BLaER1 treated with 17β-estradiol and CSF1 and Interleukin-3, amounts not matched to agents 10 nM and 100 nM (cell line): ENCODE measurements around the gene CADM1.

Experiments
- H3K27ac ChIP-seq, 11 experiments: shearing (Covaris generic); formaldehyde crosslinking; 2 replicates each; pipeline ENCODE4 v1.8.1; 2022
- H3K27me3 ChIP-seq, 11 experiments: shearing (Covaris generic); formaldehyde crosslinking; 2 replicates each; pipeline ENCODE4 v1.8.1; 2022
- H3K36me3 ChIP-seq, 11 experiments: shearing (Covaris generic); formaldehyde crosslinking; 2 replicates each; pipeline ENCODE4 v1.8.1; 2022
- H3K4me1 ChIP-seq, 10 experiments: shearing (Covaris generic); formaldehyde crosslinking; 2 replicates each; pipeline ENCODE4 v1.8.1; 2022
- H3K4me2 ChIP-seq, 11 experiments: shearing (Covaris generic); formaldehyde crosslinking; 2 replicates each; pipeline ENCODE4 v1.8.1; 2022
- H3K4me3 ChIP-seq, 10 experiments: shearing (Covaris generic); formaldehyde crosslinking; 2 replicates each; pipeline ENCODE4 v1.8.1; 2022
- H3K9ac ChIP-seq, 11 experiments: shearing (Covaris generic); formaldehyde crosslinking; 2 replicates each; pipeline ENCODE4 v1.8.1; 2022
- H3K9me3 ChIP-seq, 11 experiments: shearing (Covaris generic); formaldehyde crosslinking; replicated peaks in 1 of 11; 2 replicates each; pipeline ENCODE4 v1.8.1; 2022
- H4K20me1 ChIP-seq, 11 experiments: shearing (Covaris generic); formaldehyde crosslinking; 2 replicates each; pipeline ENCODE4 v1.8.1; 2022
- Cebpa-rat ChIP-seq, 11 experiments: shearing (Covaris generic); IDR thresholded peaks; 2 replicates each; pipeline ENCODE4 v1.8.1; 2022

Gene CADM1

GRCh38 chr11:115217726-115218311, 286.4 kb downstream of the CADM1 start:
- peaks cover 0 to 29% (median 16%) of the 10 kb centered on the region in 10 experiments; a peak in 16 of 20 replicates for H3K4me1 ChIP-seq
- H3K27ac ChIP-seq, result peak overlapping the region in 1 of 11 experiments; percentile 19; a peak in 1 of 22 replicates
- H3K4me3 ChIP-seq, result no peak overlapping the region
- no peak overlapping the region for H3K9ac ChIP-seq
- H3K9me3 ChIP-seq, result no peaks in the 10 kb centered on the region; a peak in 2 of 22 replicates
- no peak for TF ChIP-seq Cebpa-rat (IDR thresholded peaks at IDR 0.05)
- no peaks in the 10 kb centered on the region for H3K27me3 ChIP-seq
- H4K20me1 ChIP-seq, result no peaks in the 10 kb centered on the region
- peak overlapping the region in 8 of 11 experiments; percentile 12 to 45 (median 30); a peak in 10 of 22 replicates for H3K4me2 ChIP-seq
- no peaks in the 10 kb centered on the region for H3K36me3 ChIP-seq

- H3K9ac ChIP-seq, result no peak overlapping the region
- no peak for TF ChIP-seq Cebpa-rat (IDR thresholded peaks at IDR 0.05)
- H4K20me1 ChIP-seq, result no peaks in the 10 kb centered on the region
- H3K4me1 ChIP-seq, result peaks cover 0 to 23% (median 9%) of the 10 kb centered on the region in 10 experiments; a peak in 12 of 20 replicates
- H3K27me3 ChIP-seq, result no peaks in the 10 kb centered on the region
- no peak overlapping the region; a peak in 1 of 22 replicates for H3K4me2 ChIP-seq
- H3K9me3 ChIP-seq, result no peaks in the 10 kb centered on the region
- no peak overlapping the region for H3K27ac ChIP-seq
- no peak overlapping the region for H3K4me3 ChIP-seq
- no peaks in the 10 kb centered on the region for H3K36me3 ChIP-seq
Observed at GRCh38 chr11:115215694-115216617, 288.3 kb downstream of the CADM1 start.

- H3K36me3 ChIP-seq, result no peaks in the 10 kb centered on the region
- H3K4me2 ChIP-seq, result peak overlapping the region in 2 of 11 experiments; percentile 3 to 6; a peak in 2 of 22 replicates
- H4K20me1 ChIP-seq, result no peaks in the 10 kb centered on the region
- H3K4me1 ChIP-seq, result peaks cover 0 to 23% (median 9%) of the 10 kb centered on the region in 10 experiments; a peak in 12 of 20 replicates
- no peak overlapping the region for H3K4me3 ChIP-seq
- TF ChIP-seq Cebpa-rat (IDR thresholded peaks at IDR 0.05), result no peak
- no peaks in the 10 kb centered on the region for H3K27me3 ChIP-seq
- no peaks in the 10 kb centered on the region for H3K9me3 ChIP-seq
- no peak overlapping the region for H3K27ac ChIP-seq
- H3K9ac ChIP-seq, result no peak overlapping the region
Observed at GRCh38 chr11:115214644-115215234, 289.5 kb downstream of the CADM1 start.

GRCh38 chr11:115213007-115213406, 291.2 kb downstream of the CADM1 start:
- Histone ChIP-seq H3K27ac (no peak overlapping the region), H3K36me3 (no peaks in the 10 kb centered on the region), H4K20me1 (no peaks in the 10 kb centered on the region), H3K9me3 (no peaks in the 10 kb centered on the region), H3K4me2 (no peak overlapping the region), H3K4me1 (peaks cover 0 to 15% (median 6%) of the 10 kb centered on the region in 10 experiments; a peak in 12 of 20 replicates), H3K9ac (no peak overlapping the region), H3K4me3 (no peak overlapping the region), H3K27me3 (no peaks in the 10 kb centered on the region)
- TF ChIP-seq Cebpa-rat (IDR thresholded peaks at IDR 0.05), result no peak

- no peak for TF ChIP-seq Cebpa-rat (IDR thresholded peaks at IDR 0.05)
- Histone ChIP-seq H3K27ac (no peak overlapping the region), H3K9ac (no peak overlapping the region), H4K20me1 (no peaks in the 10 kb centered on the region), H3K4me1 (no peaks in the 10 kb centered on the region), H3K4me2 (no peak overlapping the region), H3K27me3 (no peaks in the 10 kb centered on the region), H3K9me3 (no peaks in the 10 kb centered on the region), H3K4me3 (no peak overlapping the region), H3K36me3 (no peaks in the 10 kb centered on the region)
Observed at GRCh38 chr11:115208808-115209259, 295.4 kb downstream of the CADM1 start.

- no peak for TF ChIP-seq Cebpa-rat (IDR thresholded peaks at IDR 0.05)
- Histone ChIP-seq H3K9me3 (no peaks in the 10 kb centered on the region), H3K27ac (no peak overlapping the region), H3K27me3 (no peaks in the 10 kb centered on the region), H3K4me1 (peaks cover 0 to 7% (median 0%) of the 10 kb centered on the region in 10 experiments; a peak in 1 of 20 replicates), H3K4me3 (no peak overlapping the region), H3K9ac (no peak overlapping the region), H3K4me2 (no peak overlapping the region), H4K20me1 (no peaks in the 10 kb centered on the region), H3K36me3 (no peaks in the 10 kb centered on the region)
Observed at GRCh38 chr11:115207916-115208315, 296.3 kb downstream of the CADM1 start.

- H3K9ac ChIP-seq, result no peak overlapping the region
- H3K4me1 ChIP-seq, result peaks cover 0 to 7% (median 0%) of the 10 kb centered on the region in 10 experiments; a peak in 1 of 20 replicates
- no peak overlapping the region for H3K4me2 ChIP-seq
- no peak for TF ChIP-seq Cebpa-rat (IDR thresholded peaks at IDR 0.05)
- no peaks in the 10 kb centered on the region for H3K27me3 ChIP-seq
- no peaks in the 10 kb centered on the region for H4K20me1 ChIP-seq
- no peak overlapping the region for H3K4me3 ChIP-seq
- H3K27ac ChIP-seq, result no peak overlapping the region
- no peaks in the 10 kb centered on the region for H3K36me3 ChIP-seq
- H3K9me3 ChIP-seq, result no peaks in the 10 kb centered on the region
Observed at GRCh38 chr11:115207166-115207591, 297.0 kb downstream of the CADM1 start.

- no peaks in the 10 kb centered on the region for H3K27me3 ChIP-seq
- no peak overlapping the region for H3K9ac ChIP-seq
- peaks cover 0 to 7% (median 0%) of the 10 kb centered on the region in 10 experiments; a peak in 1 of 20 replicates for H3K4me1 ChIP-seq
- H3K9me3 ChIP-seq, result no peaks in the 10 kb centered on the region
- H3K4me2 ChIP-seq, result no peak overlapping the region
- no peaks in the 10 kb centered on the region for H3K36me3 ChIP-seq
- no peak for TF ChIP-seq Cebpa-rat (IDR thresholded peaks at IDR 0.05)
- no peak overlapping the region for H3K4me3 ChIP-seq
- H4K20me1 ChIP-seq, result no peaks in the 10 kb centered on the region
- H3K27ac ChIP-seq, result no peak overlapping the region
Observed at GRCh38 chr11:115206365-115207022, 297.7 kb downstream of the CADM1 start.
